ENCODE results near the gene CTCFL.

- TF ChIP-seq CTCF (conservative IDR thresholded peaks at IDR 0.05; ENCODE audit: low read length) (no peak), EZH2phosphoT487 (IDR thresholded peaks at IDR 0.05; ENCODE audit: borderline replicate concordance, low read depth, low read length) (no peak)
Observed at GRCh38 chr20:57469418-57470211, 55.3 kb downstream of the CTCFL start.

Data from OCI-LY7 (cell line).